T-helper 2 cell treated with Interferon-gamma antibody and Interleukin-4, amounts not matched to agents 5 μg/mL and 100 μg/mL, for 36 hours (primary cell): ENCODE results near the gene SF3A1.

Source experiments
- DNase-seq: peaks from one replicate; pipeline ENCODE4 v3.0.0; 2021; ENCODE audit warnings: low spot score
- H3K27ac Mint-ChIP-seq: one replicate; pipeline ENCODE4 v1.8.0; 2021; ENCODE audit warnings: mild to moderate bottlenecking, mixed read lengths
- H3K27me3 Mint-ChIP-seq: one replicate; pipeline ENCODE4 v1.8.0; 2021; ENCODE audit warnings: low read depth, mixed read lengths
- H3K36me3 Mint-ChIP-seq: one replicate; pipeline ENCODE4 v1.8.0; 2021; ENCODE audit warnings: low read depth, mixed read lengths
- H3K4me1 Mint-ChIP-seq: one replicate; pipeline ENCODE4 v1.8.0; 2021; ENCODE audit warnings: low read depth, mixed read lengths
- H3K4me3 Mint-ChIP-seq: one replicate; pipeline ENCODE4 v1.8.0; 2022; ENCODE audit warnings: mild to moderate bottlenecking, moderate library complexity, mixed read lengths
- H3K9me3 Mint-ChIP-seq: one replicate; pipeline ENCODE4 v1.8.0; 2021; ENCODE audit warnings: mixed read lengths

SF3A1 gene

DNA sequence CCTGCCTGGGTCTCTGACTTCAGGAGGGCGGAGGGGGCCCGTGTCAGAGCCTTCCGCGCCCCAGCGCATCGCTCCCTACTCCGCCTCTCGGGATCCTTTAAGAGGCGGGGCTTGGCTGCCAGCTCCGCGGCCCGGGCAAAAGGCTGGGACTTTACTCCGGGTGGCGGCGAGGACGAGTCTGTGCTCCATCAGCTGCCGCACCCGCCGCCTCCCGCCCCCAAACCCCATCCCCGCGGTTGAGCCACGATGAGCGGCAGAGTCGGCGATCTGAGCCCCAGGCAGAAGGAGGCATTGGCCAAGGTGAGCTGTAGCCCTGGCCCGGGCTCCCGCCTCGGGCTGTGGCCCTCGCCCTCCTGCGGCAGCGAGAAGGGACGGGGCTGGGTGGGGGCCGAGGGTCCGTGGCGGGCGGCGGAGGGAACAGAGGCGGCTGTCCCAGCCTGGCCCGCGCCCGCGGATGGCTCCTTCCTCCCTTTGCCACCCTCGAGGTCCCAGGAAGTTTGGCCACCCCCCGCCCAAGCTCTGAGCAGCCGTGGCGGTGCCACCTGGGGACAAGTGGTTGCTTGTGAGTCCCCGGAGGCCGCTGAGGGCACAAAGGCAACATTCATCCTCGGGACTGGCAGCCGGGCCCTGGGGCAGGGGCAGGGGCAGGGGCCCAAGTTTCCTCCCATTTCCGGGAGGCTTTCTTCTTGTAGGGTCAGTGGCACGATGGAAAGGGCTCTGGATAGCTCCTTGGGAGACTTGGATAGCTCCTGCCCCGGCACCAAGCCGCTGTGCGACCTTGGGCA lies 40.4 kb upstream of the SF3A1 start, which contains the start of gene SEC14L2:
TSS of gene SEC14L2 (plus strand) at position 148 of the 785 bp plus-strand sequence. CDS start at position 247, 99 bp downstream.
- Mint-ChIP-seq H3K4me3 (peak within 1 kb of the TSS; percentile 87), H3K4me1 (peaks cover 39% of the 10 kb centered on the region), H3K27ac (peak within 1 kb of the TSS; percentile 55), H3K27me3 (no peaks in the 10 kb centered on the region), H3K36me3 (peaks cover 1% of the 10 kb centered on the region), H3K9me3 (no peaks in the 10 kb centered on the region)
- peak; percentile 64 for DNase-seq

DNA sequence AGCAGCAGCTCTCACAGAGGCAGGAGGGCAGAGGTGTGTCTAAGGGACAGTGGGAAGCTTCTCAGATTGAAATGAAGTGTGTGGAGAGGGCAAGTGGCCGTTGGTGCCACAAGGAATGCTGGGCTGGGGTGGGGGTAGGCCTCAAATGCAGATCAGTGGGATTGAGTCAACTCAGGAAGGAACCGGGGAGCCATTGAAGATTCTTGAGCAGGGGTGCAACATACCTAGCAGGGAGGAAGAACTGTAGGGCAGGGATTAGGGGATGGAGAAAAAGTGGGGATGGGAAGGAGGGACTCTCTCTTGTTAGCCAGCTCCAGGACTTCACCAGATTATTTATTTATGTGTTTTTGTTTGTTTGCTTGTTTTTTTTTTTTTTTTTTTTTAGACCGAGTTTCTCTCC lies 37.2 kb upstream of the SF3A1 start:
- no peak for DNase-seq
- no peaks in the 10 kb centered on the region for H3K9me3 Mint-ChIP-seq
- H3K4me1 Mint-ChIP-seq: peaks cover 46% of the 10 kb centered on the region
- no peaks in the 10 kb centered on the region for H3K27me3 Mint-ChIP-seq
- no peaks in the 10 kb centered on the region for H3K36me3 Mint-ChIP-seq
- H3K27ac Mint-ChIP-seq: peak overlapping the region; percentile 60
- H3K4me3 Mint-ChIP-seq: no peak overlapping the region

DNA sequence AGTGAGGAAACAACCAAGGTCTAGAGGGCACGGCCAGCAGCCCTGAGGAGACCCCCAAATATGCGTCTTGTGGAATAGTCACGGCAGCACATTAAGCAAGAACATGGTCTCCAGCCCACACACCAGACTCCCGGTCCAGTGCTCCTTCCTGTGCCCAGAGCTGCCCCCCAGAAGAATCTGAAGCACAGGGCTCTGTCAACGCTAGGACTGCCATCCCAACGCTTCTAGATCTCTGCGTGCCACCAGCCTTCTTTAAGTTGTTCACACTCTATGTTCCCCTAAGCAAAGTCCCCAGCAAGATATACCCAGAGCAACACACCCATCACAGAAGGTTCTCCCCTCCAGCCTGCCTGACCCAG lies 36.6 kb upstream of the SF3A1 start:
- Mint-ChIP-seq H3K4me3 (no peak overlapping the region), H3K9me3 (no peaks in the 10 kb centered on the region), H3K36me3 (no peaks in the 10 kb centered on the region), H3K27ac (peak overlapping the region; percentile 34), H3K4me1 (peaks cover 42% of the 10 kb centered on the region), H3K27me3 (no peaks in the 10 kb centered on the region)
- DNase-seq: no peak

DNA sequence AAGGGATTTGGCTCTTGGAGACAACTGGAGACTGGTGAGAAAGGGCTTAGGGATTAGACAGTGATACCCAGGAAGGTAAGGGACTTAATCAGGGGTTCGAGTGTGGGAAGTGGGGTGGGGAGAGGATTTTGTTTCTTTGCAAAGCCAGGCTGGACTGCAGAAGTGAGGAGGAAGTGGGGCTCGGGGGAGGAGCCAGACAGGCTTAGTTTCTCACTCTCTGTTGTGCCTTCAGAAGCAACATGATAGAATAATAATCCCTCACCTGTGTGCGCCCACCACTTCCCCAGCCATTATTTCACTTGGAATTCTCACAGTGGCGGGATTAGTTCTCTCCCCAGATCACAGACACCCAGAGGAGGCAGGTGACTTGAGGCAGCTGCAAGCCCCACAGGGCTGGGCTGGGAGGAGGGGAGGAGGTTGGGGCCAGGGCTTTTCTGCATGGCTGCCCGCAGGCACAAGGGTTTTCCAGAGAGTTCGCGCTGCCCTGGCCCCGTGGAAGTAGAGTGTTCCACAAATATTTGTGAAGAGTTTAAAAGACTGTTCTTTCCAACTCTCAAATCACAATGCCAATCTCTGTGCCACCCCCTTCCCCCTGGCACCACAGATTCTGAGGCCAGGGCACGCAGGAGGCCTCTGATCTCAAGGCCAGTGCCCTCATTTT lies 36.1 kb upstream of the SF3A1 start:
- no peak for DNase-seq
- no peaks in the 10 kb centered on the region for H3K27me3 Mint-ChIP-seq
- peak overlapping the region; percentile 75 for H3K27ac Mint-ChIP-seq
- H3K4me1 Mint-ChIP-seq: peaks cover 36% of the 10 kb centered on the region
- H3K36me3 Mint-ChIP-seq: no peaks in the 10 kb centered on the region
- H3K4me3 Mint-ChIP-seq: no peak overlapping the region
- no peaks in the 10 kb centered on the region for H3K9me3 Mint-ChIP-seq

DNA sequence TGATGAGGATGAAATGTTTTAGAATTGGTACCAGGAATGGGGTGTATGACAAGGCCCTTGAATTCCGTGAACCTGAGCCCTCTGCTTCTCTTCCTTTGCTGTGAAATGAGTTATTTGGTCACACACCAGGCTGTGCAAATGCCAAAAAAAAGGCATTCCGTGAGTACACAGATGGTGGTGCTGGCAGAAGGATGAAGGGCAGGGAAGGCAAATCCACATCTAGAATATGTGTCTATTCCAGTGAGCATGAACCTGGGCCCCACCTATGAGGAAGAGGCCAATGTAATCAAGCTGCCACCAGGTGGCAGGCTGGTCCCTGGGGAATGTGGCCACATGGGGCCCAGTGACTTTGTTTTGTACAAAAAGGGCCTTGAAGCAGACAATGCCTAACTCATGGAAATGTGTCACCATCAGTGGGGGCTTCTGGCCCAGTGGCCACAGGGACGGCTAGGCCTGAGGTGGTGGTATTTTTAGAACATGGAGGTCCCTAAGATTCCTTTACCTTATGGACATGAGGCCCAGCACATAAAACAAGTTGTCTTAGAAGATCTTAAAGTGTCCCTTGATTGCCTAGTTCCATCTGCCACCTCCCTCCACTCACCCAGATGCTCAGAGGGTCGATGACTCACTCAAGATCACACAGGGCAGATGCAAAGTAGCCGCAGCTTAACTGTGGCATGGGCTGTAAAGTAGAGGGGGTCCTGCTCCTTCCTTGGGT lies 34.4 kb upstream of the SF3A1 start:
- no peaks in the 10 kb centered on the region for H3K36me3 Mint-ChIP-seq
- no peaks in the 10 kb centered on the region for H3K27me3 Mint-ChIP-seq
- H3K27ac Mint-ChIP-seq: peak overlapping the region; percentile 79
- H3K4me1 Mint-ChIP-seq: peaks cover 34% of the 10 kb centered on the region
- no peak overlapping the region for H3K4me3 Mint-ChIP-seq
- no peaks in the 10 kb centered on the region for H3K9me3 Mint-ChIP-seq
- peak; percentile 74 for DNase-seq

DNA sequence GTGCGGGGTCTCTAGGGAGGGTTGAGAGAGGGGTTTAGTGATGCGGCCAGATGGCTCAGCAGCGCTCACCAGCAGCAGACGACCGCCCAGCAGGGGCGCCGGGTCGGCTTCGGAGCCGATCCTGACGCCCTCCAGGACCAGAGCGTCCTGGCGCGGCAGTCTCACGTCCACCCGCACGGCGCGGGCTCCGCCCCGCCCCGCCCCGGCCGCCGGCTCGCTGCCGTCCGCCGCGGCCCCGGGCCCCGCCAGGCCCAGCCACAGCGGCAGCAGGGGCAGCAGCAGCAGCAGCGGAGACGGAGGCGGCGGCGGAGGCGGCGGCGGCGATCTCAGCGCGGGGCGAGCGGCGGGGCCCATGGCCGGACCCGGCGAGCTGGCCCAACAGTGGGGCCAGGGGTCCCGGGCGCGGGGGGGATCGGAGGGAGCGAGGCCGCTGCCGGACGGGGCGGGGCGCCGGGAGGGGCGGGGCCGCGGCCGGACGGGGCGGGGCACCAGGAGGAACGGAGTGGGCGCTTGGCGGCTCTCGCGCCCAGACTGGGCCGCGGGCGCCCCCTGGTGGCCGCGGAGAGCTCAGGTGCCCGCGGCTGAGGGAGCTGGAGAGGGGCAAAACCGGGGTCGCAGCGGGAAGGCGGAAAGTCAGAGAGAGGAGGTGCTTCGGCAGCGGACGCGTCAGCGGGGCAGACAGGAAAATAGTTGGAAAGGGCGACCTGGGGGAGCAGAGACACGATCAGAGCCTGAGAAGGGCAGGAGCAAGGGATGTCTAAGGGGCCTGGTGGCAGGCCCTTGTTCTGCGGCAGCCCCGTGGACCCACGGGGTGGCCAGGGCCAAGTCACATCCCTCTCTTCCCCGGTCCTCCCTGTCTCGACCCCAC lies 30.5 kb upstream of the SF3A1 start, which contains the start of gene RNF215:
TSS of gene RNF215 (minus strand) at position 452 of the 868 bp plus-strand sequence. CDS start at position 354, 98 bp downstream.
- H3K27me3 Mint-ChIP-seq: no peaks in the 10 kb centered on the region
- H3K36me3 Mint-ChIP-seq: no peaks in the 10 kb centered on the region
- H3K4me1 Mint-ChIP-seq: peaks cover 19% of the 10 kb centered on the region
- H3K27ac Mint-ChIP-seq: peak within 1 kb of the TSS; percentile 70
- no peaks in the 10 kb centered on the region for H3K9me3 Mint-ChIP-seq
- peak; percentile 85 for DNase-seq
- H3K4me3 Mint-ChIP-seq: peak within 1 kb of the TSS; percentile 84

DNA sequence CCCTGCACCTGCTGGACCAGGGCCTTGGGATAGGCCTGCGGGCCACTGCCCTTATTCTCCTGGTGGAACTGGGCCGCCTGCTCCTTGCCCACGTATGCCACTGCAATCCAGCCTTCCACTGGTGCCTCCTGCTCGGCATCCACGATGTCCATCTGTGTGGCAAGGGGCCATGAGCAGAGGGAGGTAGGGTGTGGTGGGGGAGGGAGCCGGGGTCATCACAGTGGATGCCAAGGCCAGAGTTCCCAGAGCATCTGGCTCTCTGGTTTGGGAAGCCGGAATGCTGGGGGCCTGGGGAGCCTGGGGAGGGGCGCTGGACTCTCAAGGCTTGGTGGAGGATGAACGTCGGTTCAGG lies 29.9 kb upstream of the SF3A1 start:
- peak overlapping the region; percentile 57 for H3K27ac Mint-ChIP-seq
- no peaks in the 10 kb centered on the region for H3K9me3 Mint-ChIP-seq
- peaks cover 13% of the 10 kb centered on the region for H3K4me1 Mint-ChIP-seq
- no peaks in the 10 kb centered on the region for H3K36me3 Mint-ChIP-seq
- no peaks in the 10 kb centered on the region for H3K27me3 Mint-ChIP-seq
- H3K4me3 Mint-ChIP-seq: peak overlapping the region; percentile 84
- DNase-seq: no peak

DNA sequence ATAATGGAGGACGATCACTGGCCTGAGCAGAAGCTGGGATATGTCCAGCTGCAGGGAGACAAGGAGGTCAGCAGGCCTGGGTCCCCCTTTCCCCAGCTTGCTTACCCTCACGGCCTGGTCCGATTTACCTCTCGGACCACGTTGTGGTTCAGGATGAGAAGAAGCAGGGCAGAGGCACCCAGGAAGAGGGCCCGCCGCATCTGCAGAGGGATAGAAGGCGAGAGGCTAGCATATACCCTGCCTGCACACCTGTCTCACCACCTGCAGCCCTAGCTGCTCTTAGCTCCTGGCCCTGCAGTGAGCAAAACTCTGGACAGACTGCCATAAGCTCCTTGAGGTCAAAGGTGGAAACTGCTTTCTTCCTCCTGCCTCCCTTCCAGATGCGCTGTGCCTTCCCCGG lies 29.2 kb upstream of the SF3A1 start:
- no peaks in the 10 kb centered on the region for H3K9me3 Mint-ChIP-seq
- DNase-seq: no peak
- H3K27me3 Mint-ChIP-seq: no peaks in the 10 kb centered on the region

DNA sequence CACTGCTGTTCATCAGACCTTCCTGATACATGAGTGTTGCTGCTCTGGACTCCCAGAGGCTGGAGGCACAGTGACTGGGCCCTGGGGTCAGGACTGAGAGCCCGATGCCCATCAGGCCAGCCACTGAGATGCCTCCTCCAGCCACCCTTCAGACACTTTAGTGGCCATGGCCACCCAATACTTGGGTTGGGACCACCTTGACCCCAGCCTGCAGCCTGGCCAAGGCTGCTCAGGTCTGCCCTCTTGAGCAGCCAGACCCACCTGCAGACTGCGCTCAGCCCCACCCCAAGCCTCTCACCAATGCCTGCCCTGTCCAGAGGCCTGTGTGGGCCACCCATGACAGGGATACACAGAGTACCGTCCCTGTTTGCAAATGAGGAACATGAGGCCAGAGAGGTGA lies 26.4 kb upstream of the SF3A1 start:
- Mint-ChIP-seq H3K27me3 (no peaks in the 10 kb centered on the region), H3K4me1 (peaks cover 6% of the 10 kb centered on the region)

More for the DNA sequence above, 29.2 kb upstream of the SF3A1 start:
- Mint-ChIP-seq H3K4me1 (peaks cover 8% of the 10 kb centered on the region), H3K4me3 (peak overlapping the region; percentile 84), H3K36me3 (no peaks in the 10 kb centered on the region), H3K27ac (no peak overlapping the region)

DNA sequence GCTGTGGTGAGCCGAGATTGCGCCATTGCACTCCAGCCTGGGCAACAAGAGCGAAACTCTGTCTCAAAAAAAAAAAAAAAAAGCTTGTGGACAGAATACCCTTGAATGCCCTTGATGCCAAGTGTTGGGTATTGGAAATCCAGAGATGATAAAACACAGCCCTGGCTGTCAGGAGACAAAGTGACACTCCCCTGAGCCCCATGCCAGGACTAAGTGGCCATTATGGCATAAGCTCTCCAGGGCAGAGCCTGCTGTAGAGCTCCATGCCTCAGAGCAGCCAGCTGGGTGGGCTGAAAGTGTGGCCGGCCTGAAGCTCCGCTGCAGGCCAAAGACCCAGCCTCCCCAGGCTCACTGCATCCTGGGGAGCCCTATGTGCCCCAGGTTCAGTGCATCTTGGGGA lies 25.6 kb upstream of the SF3A1 start:
- no peak overlapping the region for H3K4me3 Mint-ChIP-seq
- H3K27ac Mint-ChIP-seq: no peak overlapping the region
- no peaks in the 10 kb centered on the region for H3K9me3 Mint-ChIP-seq
- H3K36me3 Mint-ChIP-seq: no peaks in the 10 kb centered on the region
- DNase-seq: no peak
- H3K27me3 Mint-ChIP-seq: no peaks in the 10 kb centered on the region
- H3K4me1 Mint-ChIP-seq: peaks cover 4% of the 10 kb centered on the region

More for the DNA sequence above, 26.4 kb upstream of the SF3A1 start:
- H3K36me3 Mint-ChIP-seq: no peaks in the 10 kb centered on the region
- no peak for DNase-seq
- no peaks in the 10 kb centered on the region for H3K9me3 Mint-ChIP-seq
- no peak overlapping the region for H3K4me3 Mint-ChIP-seq
- H3K27ac Mint-ChIP-seq: no peak overlapping the region

DNA sequence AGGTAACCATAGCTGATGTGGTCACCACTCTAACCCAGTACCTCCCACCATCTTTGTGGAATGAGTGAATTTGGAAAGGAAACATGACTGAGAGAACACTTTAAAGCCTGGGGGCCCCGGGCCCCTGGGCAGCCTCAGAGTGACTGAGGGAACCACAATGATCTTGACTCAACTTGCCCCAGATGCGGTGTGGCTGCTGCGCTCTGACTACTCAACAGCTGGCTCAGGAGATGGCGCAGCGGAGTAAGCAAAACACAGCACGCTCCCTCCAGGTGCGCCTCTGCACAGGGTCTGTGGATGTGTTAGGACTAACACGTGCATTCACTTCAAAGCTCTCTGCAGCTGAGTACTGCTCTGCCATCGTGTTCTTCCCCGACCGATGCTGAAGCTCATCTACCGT lies 24.6 kb upstream of the SF3A1 start:
- no peaks in the 10 kb centered on the region for H3K9me3 Mint-ChIP-seq
- DNase-seq: no peak
- H3K27me3 Mint-ChIP-seq: no peaks in the 10 kb centered on the region
- H3K4me3 Mint-ChIP-seq: no peak overlapping the region
- H3K36me3 Mint-ChIP-seq: no peaks in the 10 kb centered on the region
- H3K4me1 Mint-ChIP-seq: peaks cover 2% of the 10 kb centered on the region
- H3K27ac Mint-ChIP-seq: no peak overlapping the region

DNA sequence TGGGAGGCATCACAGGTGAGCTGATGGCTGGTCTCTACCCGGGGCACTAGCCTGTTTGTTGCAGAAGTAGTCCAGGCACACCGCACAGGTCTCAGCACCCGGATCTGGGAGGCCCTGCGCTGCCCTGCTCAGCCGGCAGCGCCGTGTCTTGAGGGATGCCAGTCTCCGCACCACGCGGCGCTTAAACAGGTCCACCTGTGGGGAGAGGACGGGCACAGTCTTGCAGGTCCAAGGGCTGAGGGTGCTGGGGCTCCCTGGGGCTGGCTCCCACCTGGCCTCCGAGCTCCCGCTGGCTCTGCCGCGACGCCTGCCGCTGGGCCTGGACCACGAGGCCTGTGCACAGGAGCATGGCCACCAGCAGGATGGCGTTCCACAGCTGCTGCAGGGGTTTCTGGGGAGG lies 23.3 kb upstream of the SF3A1 start:
- Mint-ChIP-seq H3K27me3 (no peaks in the 10 kb centered on the region), H3K4me3 (no peak overlapping the region), H3K27ac (no peak overlapping the region), H3K4me1 (no peaks in the 10 kb centered on the region), H3K36me3 (no peaks in the 10 kb centered on the region), H3K9me3 (no peaks in the 10 kb centered on the region)
- no peak for DNase-seq

DNA sequence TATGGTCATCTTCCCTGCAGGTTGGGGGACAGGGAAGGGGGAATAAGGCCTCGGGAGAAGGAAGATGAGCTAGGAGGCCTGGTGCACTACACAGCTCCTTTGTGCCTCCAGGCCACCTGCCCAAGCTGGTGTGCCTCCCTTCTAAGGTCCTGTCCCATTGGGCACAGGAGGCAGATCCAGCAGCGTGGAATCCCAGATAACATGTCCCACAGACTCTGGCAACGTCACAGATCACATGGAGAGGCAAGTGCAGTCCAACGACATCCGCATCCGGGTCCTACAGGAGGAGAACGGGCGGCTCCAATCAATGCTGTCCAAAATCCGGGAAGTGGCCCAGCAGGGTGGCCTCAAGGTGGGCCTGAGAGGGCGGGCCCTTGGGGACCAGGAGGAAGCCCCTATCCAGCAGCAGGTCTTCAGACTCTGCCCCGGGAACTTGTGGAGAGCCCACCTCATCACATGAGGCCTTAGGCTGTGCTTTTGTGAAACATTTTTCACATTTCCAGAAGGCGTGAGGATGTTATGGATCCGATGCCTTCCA lies 18.7 kb upstream of the SF3A1 start:
- H3K27me3 Mint-ChIP-seq: no peaks in the 10 kb centered on the region
- H3K27ac Mint-ChIP-seq: no peak overlapping the region
- H3K9me3 Mint-ChIP-seq: no peaks in the 10 kb centered on the region
- H3K36me3 Mint-ChIP-seq: no peaks in the 10 kb centered on the region
- no peak for DNase-seq
- no peaks in the 10 kb centered on the region for H3K4me1 Mint-ChIP-seq
- H3K4me3 Mint-ChIP-seq: no peak overlapping the region
